GM12875 (cell line): ENCODE results near the gene GRID2.
"Not testable (repeated sequence)": the region's sequence is repeated elsewhere in the genome, so short reads cannot be mapped to it uniquely, and the experiment has no call there.

Experiments
- H3K4me3 ChIP-seq: one replicate; pipeline ENCODE4 v1.5.1; 2011; ENCODE audit warnings: low read depth, low read length, control low read depth
- TF ChIP-seq, protein P1 (sequence below): IDR thresholded peaks from 2 replicates; pipeline ENCODE4 v1.5.1; 2011; ENCODE audit warnings: low read depth, mild to moderate bottlenecking, control low read depth, inconsistent platforms, low read length, moderate library complexity, borderline replicate concordance; ENCODE audit not compliant: insufficient read depth

The GRID2 gene

DNA sequence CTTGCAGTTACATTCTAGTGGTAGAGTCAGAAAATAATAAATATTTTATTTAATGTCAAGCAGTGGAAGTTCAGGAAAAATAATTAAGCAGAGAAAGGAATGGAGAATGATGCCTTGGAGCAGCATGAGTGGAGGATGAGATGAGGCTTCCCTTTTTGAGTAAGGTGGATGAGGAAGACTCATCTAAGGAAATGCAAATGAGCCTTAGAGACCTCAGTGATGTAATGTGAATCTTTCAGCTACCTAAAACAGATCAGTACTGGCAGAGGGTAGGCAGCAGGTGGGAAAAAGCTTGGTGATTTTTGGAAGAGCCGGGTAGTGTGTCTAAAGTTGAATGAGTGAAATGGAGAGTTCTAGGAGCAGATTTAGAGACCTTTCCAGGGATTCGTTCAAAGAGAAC is 118.2 kb downstream of the GRID2 start:
- TF ChIP-seq, protein P1, sequence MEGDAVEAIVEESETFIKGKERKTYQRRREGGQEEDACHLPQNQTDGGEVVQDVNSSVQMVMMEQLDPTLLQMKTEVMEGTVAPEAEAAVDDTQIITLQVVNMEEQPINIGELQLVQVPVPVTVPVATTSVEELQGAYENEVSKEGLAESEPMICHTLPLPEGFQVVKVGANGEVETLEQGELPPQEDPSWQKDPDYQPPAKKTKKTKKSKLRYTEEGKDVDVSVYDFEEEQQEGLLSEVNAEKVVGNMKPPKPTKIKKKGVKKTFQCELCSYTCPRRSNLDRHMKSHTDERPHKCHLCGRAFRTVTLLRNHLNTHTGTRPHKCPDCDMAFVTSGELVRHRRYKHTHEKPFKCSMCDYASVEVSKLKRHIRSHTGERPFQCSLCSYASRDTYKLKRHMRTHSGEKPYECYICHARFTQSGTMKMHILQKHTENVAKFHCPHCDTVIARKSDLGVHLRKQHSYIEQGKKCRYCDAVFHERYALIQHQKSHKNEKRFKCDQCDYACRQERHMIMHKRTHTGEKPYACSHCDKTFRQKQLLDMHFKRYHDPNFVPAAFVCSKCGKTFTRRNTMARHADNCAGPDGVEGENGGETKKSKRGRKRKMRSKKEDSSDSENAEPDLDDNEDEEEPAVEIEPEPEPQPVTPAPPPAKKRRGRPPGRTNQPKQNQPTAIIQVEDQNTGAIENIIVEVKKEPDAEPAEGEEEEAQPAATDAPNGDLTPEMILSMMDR = no peak
- H3K4me3 ChIP-seq = no peak overlapping the region

DNA sequence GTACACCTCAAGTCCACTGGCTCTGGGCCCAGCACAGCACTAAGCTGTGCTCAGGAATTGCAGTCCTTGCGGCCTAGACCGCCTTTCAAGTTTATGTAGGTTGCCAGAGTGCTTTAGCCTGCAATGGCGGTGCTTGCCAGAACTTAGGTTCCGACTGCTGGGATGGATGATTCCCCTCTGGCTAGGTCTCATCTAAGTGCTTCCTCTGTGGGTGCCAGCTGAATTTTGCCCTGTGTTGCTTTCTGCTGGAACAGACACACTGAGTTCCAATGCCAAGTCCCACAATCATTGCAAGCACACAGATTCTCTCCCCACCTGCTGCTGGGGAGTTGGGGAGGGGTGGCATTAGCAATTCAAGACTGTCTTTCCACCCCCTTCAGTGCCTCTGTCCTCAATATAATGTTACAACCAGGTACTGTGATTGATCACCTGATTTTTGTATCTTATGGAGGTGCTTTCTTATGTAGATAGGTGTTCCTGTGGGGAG is 129.5 kb downstream of the GRID2 start:
- TF ChIP-seq, protein P1 = no peak
- H3K4me3 ChIP-seq = no peak overlapping the region

DNA sequence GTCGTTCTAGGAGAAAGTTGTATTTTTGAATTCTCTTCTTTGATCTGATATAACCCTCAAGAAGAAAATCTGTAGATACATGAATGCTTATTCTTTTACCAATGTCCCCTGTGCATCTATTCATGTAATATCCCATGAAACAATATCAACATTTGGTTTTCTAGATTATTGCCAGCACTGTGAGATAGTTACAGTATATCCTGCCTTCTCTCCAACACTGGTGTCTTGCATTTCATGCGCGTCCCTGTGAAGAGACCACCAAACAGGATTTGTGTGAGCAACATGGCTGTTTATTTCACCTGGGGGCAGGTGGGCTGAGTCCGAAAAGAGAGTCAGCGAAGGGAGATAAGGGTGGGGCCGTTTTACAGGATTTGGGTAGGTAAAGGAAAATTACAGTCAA is 135.0 kb downstream of the GRID2 start:
- not testable (repeated sequence) for H3K4me3 ChIP-seq

DNA sequence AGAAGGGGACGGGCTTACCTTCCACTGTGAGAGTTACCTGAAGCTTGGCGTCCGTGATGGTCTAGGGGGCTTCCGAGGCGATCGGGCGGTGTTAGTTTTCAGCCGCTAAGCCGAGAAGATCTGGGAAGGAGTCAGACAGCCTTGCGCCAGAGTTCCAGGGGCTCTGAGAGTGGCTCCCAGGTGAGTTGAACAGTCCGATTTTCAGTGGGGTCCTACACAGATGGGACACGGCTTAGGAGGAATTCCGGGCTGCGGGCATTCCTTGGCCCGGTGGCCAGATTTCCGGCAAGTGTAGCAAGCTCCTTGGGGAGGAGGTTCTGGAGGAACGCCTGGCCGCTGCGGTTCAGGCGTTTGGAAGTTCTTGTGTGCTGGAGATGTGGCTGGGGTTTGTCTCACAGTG is 138.4 kb downstream of the GRID2 start:
- H3K4me3 ChIP-seq = not testable (repeated sequence)

DNA sequence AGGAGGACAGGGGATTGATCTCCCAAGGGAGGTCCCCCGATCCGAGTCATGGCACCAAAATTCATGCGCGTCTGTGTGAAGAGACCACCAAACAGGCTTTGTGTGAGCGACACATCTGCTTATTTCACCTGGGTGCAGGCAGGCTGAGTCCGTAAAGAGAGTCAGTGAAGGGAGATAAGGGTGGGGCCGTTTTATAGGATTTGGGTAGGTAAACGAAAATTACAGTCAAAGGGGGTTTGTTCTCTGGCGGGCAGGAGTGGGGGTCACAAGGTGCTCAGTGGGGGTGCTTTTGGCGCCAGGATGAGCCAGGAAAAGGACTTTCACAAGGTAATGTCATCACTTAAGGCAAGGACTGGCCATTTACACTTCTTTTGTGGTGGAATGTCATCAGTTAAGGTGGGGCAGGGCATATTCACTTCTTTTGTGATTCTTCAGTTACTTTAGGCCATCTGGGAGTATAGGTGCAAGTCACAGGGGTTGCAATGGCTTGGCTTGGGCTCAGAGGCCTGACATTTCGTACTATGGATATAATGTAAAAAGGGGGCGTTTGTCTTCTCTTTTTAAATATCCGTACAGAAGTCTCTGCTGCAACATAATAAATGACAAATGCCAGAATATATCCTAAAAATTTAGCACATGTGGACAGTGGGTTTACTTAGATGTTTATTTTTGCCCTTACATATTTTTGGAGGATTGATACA is 140.5 kb downstream of the GRID2 start:
- not testable (repeated sequence) for H3K4me3 ChIP-seq

DNA sequence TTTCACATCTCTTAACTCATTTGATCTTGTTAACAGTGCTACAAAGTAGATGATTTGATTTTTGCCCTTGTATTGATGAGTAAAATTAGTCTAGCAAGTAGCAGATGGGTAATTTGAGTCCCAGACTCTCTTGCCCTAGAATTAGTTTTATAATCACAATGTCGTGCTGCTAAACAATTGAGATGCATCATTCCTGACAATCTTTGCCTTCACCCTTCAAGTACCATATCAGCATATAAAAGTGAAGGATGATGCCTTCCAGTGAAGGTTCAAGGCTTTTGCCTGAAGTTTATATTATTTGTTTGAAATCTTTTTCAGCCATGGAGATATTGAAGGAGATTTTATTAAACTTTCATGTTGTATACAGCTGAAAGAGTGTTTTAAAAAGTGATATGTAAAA is 141.4 kb downstream of the GRID2 start:
- no peak overlapping the region for H3K4me3 ChIP-seq
- TF ChIP-seq, protein P1 = no peak

DNA sequence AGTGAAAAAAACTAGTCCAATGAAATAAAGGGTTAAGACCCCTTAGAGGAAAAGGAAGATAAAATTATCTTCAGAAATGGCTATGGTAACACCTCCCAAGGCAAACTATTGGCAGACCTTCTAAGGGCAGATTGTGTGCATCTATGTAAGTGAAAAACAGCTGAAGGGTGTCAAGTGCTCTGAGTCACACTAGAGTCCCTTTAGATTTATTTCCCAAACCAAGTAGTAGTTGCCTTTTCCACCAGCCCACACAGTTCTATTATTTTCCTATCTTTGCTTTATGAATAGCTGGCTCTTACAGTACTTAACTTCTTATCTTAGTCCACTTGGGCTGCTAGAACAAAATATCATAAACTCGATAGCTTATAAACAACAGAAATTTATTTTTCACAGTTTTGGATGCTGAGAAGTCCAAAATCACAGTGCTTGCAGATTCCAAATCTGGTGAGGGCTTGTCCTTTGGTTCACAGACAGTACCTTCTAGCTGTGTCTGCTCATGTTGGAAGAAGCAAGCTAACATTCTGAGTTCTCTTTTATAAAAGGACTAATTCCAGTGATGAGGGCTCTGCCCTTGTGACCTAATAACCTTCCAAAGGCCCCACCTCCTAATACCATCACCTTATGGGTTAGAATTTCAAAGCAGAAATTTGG is 143.6 kb downstream of the GRID2 start:
- TF ChIP-seq, protein P1 = no peak
- H3K4me3 ChIP-seq = no peak overlapping the region

DNA sequence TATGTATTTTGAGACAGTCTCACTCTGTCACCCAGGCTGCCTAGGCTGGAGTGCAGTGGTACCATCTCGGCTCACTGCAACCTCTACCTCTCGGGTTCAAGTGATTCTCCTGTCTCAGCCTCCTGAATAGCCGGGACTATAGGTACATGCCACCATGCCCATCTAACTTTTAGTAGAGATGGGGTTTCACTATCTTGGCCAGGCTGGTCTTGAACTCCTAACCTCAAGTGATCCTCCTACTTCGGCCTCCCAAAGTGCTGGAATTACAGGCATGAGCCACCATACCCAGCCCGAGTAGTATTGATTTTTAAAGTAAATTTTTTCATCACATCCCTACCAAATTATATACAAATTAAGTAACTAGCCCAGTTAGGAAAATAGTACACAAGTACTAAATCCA is 144.4 kb downstream of the GRID2 start:
- H3K4me3 ChIP-seq = not testable (repeated sequence)

DNA sequence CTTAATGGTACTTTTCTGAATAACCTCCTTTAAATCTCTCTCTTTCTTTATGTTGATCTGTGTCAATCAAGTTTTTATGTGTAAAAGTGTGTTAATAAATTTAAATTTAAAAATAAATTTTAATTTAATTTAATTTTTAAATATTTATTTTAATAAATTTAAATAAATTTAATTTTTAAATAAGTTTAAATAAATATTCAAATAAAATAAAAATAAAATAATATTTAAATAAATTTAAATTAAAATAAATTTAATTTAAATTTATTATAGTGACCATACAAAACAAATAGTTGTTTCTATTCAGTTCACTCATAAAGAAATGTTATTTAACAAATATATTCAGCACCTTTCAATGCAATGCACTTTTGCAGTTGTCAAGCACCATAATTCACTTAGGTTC is 146.9 kb downstream of the GRID2 start:
- TF ChIP-seq, protein P1 = no peak
- H3K4me3 ChIP-seq = no peak overlapping the region
